OCI-LY7 (cell line): ENCODE measurements around the gene GFER. TPM values are rescaled to one million over a fixed set of nuclear protein-coding genes. Genes with fewer than 3 reads are reported as not detected.

ENCODE experiments used
- BruUV-seq: library from RNA; stranded (reverse); fragments of 400-500 nt; replicated peaks from 2 replicates; lab custom pipeline; 2021; lab: Mats Ljungman, UMichigan
- CTCF ChIA-PET: fragments of 300-600 bp; sonication (Branson Sonifier 250); formaldehyde crosslinking; loops from one replicate; lab custom pipeline; 2022; ENCODE audit warnings: antibody characterized with exemption; ENCODE audit not compliant: unreplicated experiment; lab: Charles Lee
- POLR2A ChIA-PET: fragments of 300-600 bp; sonication (Branson Sonifier 250); formaldehyde crosslinking; loops from one replicate; lab custom pipeline; 2022; ENCODE audit warnings: antibody characterized with exemption; lab: Charles Lee
- DNase-seq: peaks from one replicate; pipeline ENCODE4 v3.0.0-alpha.2; 2015; ENCODE audit warnings: low spot score
- H2AFZ ChIP-seq: fragments of 200-600 bp; sonication (generic), shearing (Covaris generic); 2 replicates; pipeline ENCODE4 v1.6.1; 2014; ENCODE audit warnings: mild to moderate bottlenecking, antibody characterized with exemption, low read length, moderate library complexity
- H3K27ac ChIP-seq: fragments of 200-600 bp; sonication (generic); 2 replicates; pipeline ENCODE4 v1.5.1; 2014; ENCODE audit warnings: mixed run types, low read depth, mild to moderate bottlenecking, moderate library complexity, low read length, inconsistent platforms; ENCODE audit not compliant: poor library complexity, severe bottlenecking
- H3K36me3 ChIP-seq: fragments of 200-600 bp; sonication (generic); 2 replicates; pipeline ENCODE4 v1.6.1; 2014; ENCODE audit warnings: mild to moderate bottlenecking, antibody characterized with exemption, low read length, moderate library complexity, mixed read lengths; ENCODE audit not compliant: insufficient read depth
- H3K4me1 ChIP-seq: fragments of 200-600 bp; sonication (generic); 2 replicates; pipeline ENCODE4 v1.5.1; 2014; ENCODE audit warnings: mild to moderate bottlenecking, low read length; ENCODE audit not compliant: insufficient read depth, poor library complexity, severe bottlenecking
- H3K4me2 ChIP-seq: fragments of 200-600 bp; sonication (generic); 2 replicates; pipeline ENCODE4 v1.6.1; 2014; ENCODE audit warnings: mild to moderate bottlenecking, low read length
- H3K4me3 ChIP-seq: fragments of 200-600 bp; sonication (generic); 2 replicates; pipeline ENCODE4 v1.5.1; 2014; ENCODE audit warnings: mild to moderate bottlenecking, low read depth, low read length; ENCODE audit not compliant: poor library complexity, severe bottlenecking
- H3K79me2 ChIP-seq: fragments of 200-600 bp; sonication (generic); 2 replicates; pipeline ENCODE4 v1.6.1; 2016; ENCODE audit warnings: low read depth, mild to moderate bottlenecking, low read length, moderate library complexity, mixed read lengths; ENCODE audit not compliant: insufficient read depth
- H3K9me2 ChIP-seq: fragments of 200-600 bp; sonication (generic); 2 replicates; pipeline ENCODE4 v1.6.1; 2016; ENCODE audit warnings: mild to moderate bottlenecking, low read length, mixed read lengths; ENCODE audit not compliant: insufficient read depth
- H3K9me3 ChIP-seq: fragments of 200-600 bp; sonication (generic); 2 replicates; pipeline ENCODE4 v1.6.1; 2014; ENCODE audit warnings: mild to moderate bottlenecking, mixed run types, low read length, mixed read lengths
- H4K20me1 ChIP-seq: fragments of 200-600 bp; sonication (generic); 2 replicates; pipeline ENCODE4 v1.6.1; 2014; ENCODE audit warnings: mild to moderate bottlenecking, antibody characterized with exemption, low read length, moderate library complexity, mixed read lengths; ENCODE audit not compliant: insufficient read depth
- CTCF ChIP-seq: fragments of 200-600 bp; sonication (generic); conservative IDR thresholded peaks from 2 replicates; pipeline ENCODE4 v1.5.1; 2014; ENCODE audit warnings: mild to moderate bottlenecking, antibody characterized with exemption, low read length, moderate library complexity, mixed read lengths
- EZH2phosphoT487 ChIP-seq: fragments of 200-600 bp; sonication (generic); IDR thresholded peaks from 2 replicates; pipeline ENCODE4 v1.6.1; 2018; ENCODE audit warnings: low read depth, borderline replicate concordance, mild to moderate bottlenecking, mixed run types, antibody characterized with exemption, low read length, moderate library complexity, mixed read lengths
- intact Hi-C: fragments of 100-400 bp; cut with micrococcal nuclease; formaldehyde crosslinking; loops from one replicate; pipeline ENCODE4 v1.10.0; 2022; ENCODE audit not compliant: unreplicated experiment
- total RNA-seq, 2 experiments: library from RNA; depleted of rRNA in 1 of 2; stranded (reverse); fragments of >200 nt in 1 of 2; shearing (Covaris generic) in 1 of 2; gene quantifications; 2 replicates each; pipeline ENCODE4 v1.2.3, GENCODE V29; 2014 to 2022

GFER gene
- total RNA-seq, 2 experiments from 2014 or later = 32.3 to 40.2 TPM

DNA sequence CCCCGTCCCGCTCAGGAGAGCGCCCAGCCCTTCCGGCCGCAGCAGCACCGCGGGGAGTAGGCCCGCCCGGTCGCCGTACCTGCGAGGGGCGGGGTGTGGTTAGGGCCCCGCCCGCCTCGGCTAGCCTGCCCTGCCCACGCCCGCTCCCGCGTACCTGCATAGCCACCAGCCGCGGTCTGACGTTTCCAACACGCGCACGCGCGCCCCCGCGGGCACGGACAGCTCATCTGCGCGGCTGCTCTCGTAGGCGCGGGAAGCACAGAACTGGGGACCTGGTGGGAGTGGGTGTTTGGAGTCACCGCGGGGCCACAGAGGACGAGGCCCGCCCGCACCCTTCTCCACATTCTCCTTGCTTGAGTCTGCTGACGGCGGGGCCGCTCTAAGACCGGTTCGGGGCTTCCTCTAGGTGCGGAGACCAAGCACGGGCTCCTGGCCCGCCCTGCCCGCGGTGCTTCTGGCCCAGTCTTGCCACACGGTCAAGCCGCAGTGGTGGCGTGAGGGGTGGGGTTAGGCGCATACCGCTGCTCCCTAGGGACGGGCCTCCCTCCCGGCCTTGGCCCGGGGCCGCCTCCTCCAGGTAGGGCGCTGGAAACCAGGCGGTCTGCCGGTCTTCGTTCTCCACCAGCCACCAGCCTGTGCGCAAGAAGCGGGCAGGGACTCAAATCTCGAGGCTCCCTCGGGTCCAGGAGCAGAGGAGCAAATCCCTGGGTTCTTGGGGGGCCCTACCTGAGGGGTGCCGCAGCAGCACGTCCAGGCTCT is 4.5 kb upstream of the GFER start:
- TF ChIP-seq CTCF (no peak), EZH2phosphoT487 (no peak)

GRCh38 chr16:1980030-1980769 is 3.8 kb upstream of the GFER start:
- no peaks in the 10 kb centered on the region for H3K9me2 ChIP-seq
- H3K4me3 ChIP-seq = no peak overlapping the region
- H4K20me1 ChIP-seq = no peaks in the 10 kb centered on the region
- no peak overlapping the region for H2AFZ ChIP-seq
- no peaks in the 10 kb centered on the region for H3K9me3 ChIP-seq
- CTCF ChIA-PET = no interaction called here
- H3K79me2 ChIP-seq = no peaks in the 10 kb centered on the region
- H3K4me2 ChIP-seq = no peak overlapping the region
- no peak for DNase-seq
- no peak overlapping the region for H3K27ac ChIP-seq
- peaks cover 11% of the 10 kb centered on the region for H3K4me1 ChIP-seq
- POLR2A ChIA-PET = no interaction called here
- peaks cover 41% of the 10 kb centered on the region for H3K36me3 ChIP-seq
- no peak for TF ChIP-seq EZH2phosphoT487
- TF ChIP-seq CTCF = no peak
- intact Hi-C loops = no loop called here
- BruUV-seq = no TSS peak

More for the DNA sequence above, 4.5 kb upstream of the GFER start:
- Histone ChIP-seq H2AFZ (no peak overlapping the region), H3K4me3 (no peak overlapping the region), H3K9me3 (no peaks in the 10 kb centered on the region), H3K27ac (no peak overlapping the region), H3K4me1 (peaks cover 4% of the 10 kb centered on the region), H4K20me1 (no peaks in the 10 kb centered on the region), H3K4me2 (no peak overlapping the region), H3K9me2 (no peaks in the 10 kb centered on the region), H3K79me2 (no peaks in the 10 kb centered on the region), H3K36me3 (peaks cover 48% of the 10 kb centered on the region)
- intact Hi-C loops = no loop called here
- BruUV-seq = no TSS peak
- POLR2A ChIA-PET = no interaction called here
- CTCF ChIA-PET = no interaction called here
- DNase-seq = no peak

- peaks cover 40% of the 10 kb centered on the region for H3K36me3 ChIP-seq
- TF ChIP-seq EZH2phosphoT487 = no peak
- intact Hi-C loops = no loop called here
- ChIA-PET CTCF (no interaction called here), POLR2A (no interaction called here)
- peaks cover 14% of the 10 kb centered on the region for H3K4me1 ChIP-seq
- H3K4me2 ChIP-seq = no peak overlapping the region
- H3K9me3 ChIP-seq = no peaks in the 10 kb centered on the region
- no peak overlapping the region for H3K27ac ChIP-seq
- no peak overlapping the region for H2AFZ ChIP-seq
- no TSS peak for BruUV-seq
- no peaks in the 10 kb centered on the region for H3K79me2 ChIP-seq
- H4K20me1 ChIP-seq = no peaks in the 10 kb centered on the region
- no peak for DNase-seq
- no peak overlapping the region for H3K4me3 ChIP-seq
- no peaks in the 10 kb centered on the region for H3K9me2 ChIP-seq
These were observed 3.3 kb upstream of the GFER start for GRCh38 chr16:1980770-1981087.
